GM21381 (cell line): ENCODE measurements around the gene NOP14.
"Not testable (repeated sequence)": the region's sequence is repeated elsewhere in the genome, so short reads cannot be mapped to it uniquely, and the experiment has no call there.

Experiments
- ATAC-seq: cut with Tn5 transposase; IDR thresholded peaks from one replicate; pipeline ENCODE4 v1.9.1; 2021; ENCODE audit warnings: mild to moderate bottlenecking, moderate library complexity; ENCODE audit not compliant: unreplicated experiment

The NOP14 gene

GRCh38 chr4:2918300-2918699, 44.9 kb downstream of the NOP14 start:
- ATAC-seq = not testable (repeated sequence)

- ATAC-seq = not testable (repeated sequence)
Observed at GRCh38 chr4:2916696-2917095, 46.5 kb downstream of the NOP14 start.

GRCh38 chr4:2915789-2916188, 47.4 kb downstream of the NOP14 start:
- no peak for ATAC-seq

GRCh38 chr4:2914256-2915126, 48.7 kb downstream of the NOP14 start:
- peak; percentile 62 for ATAC-seq

- no peak for ATAC-seq
Observed at GRCh38 chr4:2913168-2913567, 50.0 kb downstream of the NOP14 start.

- ATAC-seq = no peak
Observed at GRCh38 chr4:2911868-2912267, 51.3 kb downstream of the NOP14 start.

- no peak for ATAC-seq
Observed at GRCh38 chr4:2910409-2910808, 52.8 kb downstream of the NOP14 start.

GRCh38 chr4:2909583-2909982, 53.6 kb downstream of the NOP14 start:
- no peak for ATAC-seq

GRCh38 chr4:2908686-2909085, 54.5 kb downstream of the NOP14 start:
- no peak for ATAC-seq

- no peak for ATAC-seq
Observed at GRCh38 chr4:2907706-2908293, 55.4 kb downstream of the NOP14 start.

GRCh38 chr4:2907226-2907625, 56.0 kb downstream of the NOP14 start:
- ATAC-seq = no peak

GRCh38 chr4:2906218-2906617, 57.0 kb downstream of the NOP14 start:
- ATAC-seq = no peak

- no peak for ATAC-seq
Observed at GRCh38 chr4:2905544-2905943, 57.7 kb downstream of the NOP14 start.

- ATAC-seq = no peak
Observed at GRCh38 chr4:2902126-2902525, 61.1 kb downstream of the NOP14 start.

GRCh38 chr4:2901186-2901585, 62.0 kb downstream of the NOP14 start:
- ATAC-seq = no peak

- ATAC-seq = no peak
Observed at GRCh38 chr4:2900741-2901140, 62.5 kb downstream of the NOP14 start.

- no peak for ATAC-seq
Observed at GRCh38 chr4:2898001-2898400, 65.2 kb downstream of the NOP14 start.

GRCh38 chr4:2893772-2894171, 69.4 kb downstream of the NOP14 start:
- ATAC-seq = no peak

- ATAC-seq = no peak
Observed at GRCh38 chr4:2891294-2891693, 71.9 kb downstream of the NOP14 start.

- ATAC-seq = no peak
Observed at GRCh38 chr4:2888886-2889285, 74.3 kb downstream of the NOP14 start.
